HepG2 (cell line): ENCODE data around the gene TEF. TPM values are rescaled to one million over a fixed set of nuclear protein-coding genes. Genes with fewer than 3 reads are reported as not detected.
A peak's percentile ranks its signal among the peaks of the same experiment; 100 is the strongest.

Experiments used
- CAMTA2 ChIP-seq: sonication (generic); formaldehyde crosslinking; IDR thresholded peaks from 2 replicates; pipeline ENCODE4 v1.4.0; 2020; ENCODE audit warnings: mild to moderate bottlenecking, missing genetic modification reagents, borderline replicate concordance
- EHMT2 ChIP-seq: fragments of 200-600 bp; sonication (generic); IDR thresholded peaks from 2 replicates; pipeline ENCODE4 v1.7.0; 2017; ENCODE audit warnings: antibody characterized with exemption, low read depth, low read length, borderline replicate concordance
- FOXA1 ChIP-seq, 2 experiments: fragments of 450-650 bp in 1 of 2; sonication (generic) in 1 of 2; formaldehyde crosslinking in 1 of 2; IDR thresholded peaks; 2 replicates each; pipeline versions ENCODE4 v1.4.0 to v1.6.1; 2016 to 2020; ENCODE audit warnings: missing genetic modification reagents in 1 of 2
- HHEX ChIP-seq: IDR thresholded peaks from 2 replicates; pipeline ENCODE4 v1.6.1; 2016; ENCODE audit warnings: control low read depth
- HNF1A ChIP-seq, 2 experiments: sonication (generic) in 1 of 2; formaldehyde crosslinking in 1 of 2; IDR thresholded peaks; 2 replicates each; pipeline versions ENCODE4 v1.4.0 to v1.6.1; 2016 to 2020; ENCODE audit warnings: borderline replicate concordance in 1 of 2, low read depth in 1 of 2, mild to moderate bottlenecking in 1 of 2, missing genetic modification reagents in 1 of 2
- JARID2 ChIP-seq: sonication (generic); formaldehyde crosslinking; IDR thresholded peaks from 2 replicates; pipeline ENCODE4 v1.8.1; 2023; ENCODE audit warnings: missing genetic modification reagents, inconsistent platforms; ENCODE audit not compliant: insufficient replicate concordance
- KDM1A ChIP-seq: IDR thresholded peaks from 2 replicates; pipeline ENCODE4 v1.6.1; 2016; ENCODE audit warnings: missing compliant biosample characterization
- KDM2A ChIP-seq: sonication (generic); formaldehyde crosslinking; IDR thresholded peaks from 2 replicates; pipeline ENCODE4 v1.4.0; 2020; ENCODE audit warnings: low read depth, missing genetic modification reagents, borderline replicate concordance
- MYC ChIP-seq: sonication (generic); formaldehyde crosslinking; IDR thresholded peaks from 2 replicates; pipeline ENCODE4 v1.9.0; 2021; ENCODE audit warnings: missing genetic modification reagents, borderline replicate concordance
- PBX3 ChIP-seq: sonication (generic); formaldehyde crosslinking; IDR thresholded peaks from 2 replicates; pipeline ENCODE4 v1.8.1; 2023; ENCODE audit warnings: missing genetic modification reagents, inconsistent platforms, borderline replicate concordance
- SOX6 ChIP-seq, 2 experiments: fragments of 450-650 bp in 1 of 2; sonication (generic) in 1 of 2; formaldehyde crosslinking in 1 of 2; IDR thresholded peaks; 2 replicates each; pipeline versions ENCODE4 v1.4.0 to v1.6.1; 2017 to 2020; ENCODE audit warnings: antibody characterized with exemption in 1 of 2, mild to moderate bottlenecking in 1 of 2, missing genetic modification reagents in 1 of 2
- THRA ChIP-seq: sonication (generic); formaldehyde crosslinking; IDR thresholded peaks from 2 replicates; pipeline ENCODE4 v1.4.0; 2020; ENCODE audit warnings: missing genetic modification reagents, borderline replicate concordance
- ZBTB1 ChIP-seq: sonication (generic); formaldehyde crosslinking; IDR thresholded peaks from 2 replicates; pipeline ENCODE4 v1.4.0; 2020; ENCODE audit warnings: missing genetic modification reagents, borderline replicate concordance
- ZMAT5 ChIP-seq: sonication (generic); formaldehyde crosslinking; IDR thresholded peaks from 2 replicates; pipeline ENCODE4 v1.5.0; 2020; ENCODE audit warnings: mild to moderate bottlenecking, low read depth, missing genetic modification reagents, borderline replicate concordance
- ZNF710 ChIP-seq: sonication (generic); formaldehyde crosslinking; IDR thresholded peaks from 2 replicates; pipeline ENCODE4 v1.5.0; 2020; ENCODE audit warnings: mild to moderate bottlenecking, missing genetic modification reagents, borderline replicate concordance
- polyA plus RNA-seq, 8 experiments: library from polyadenylated mRNA; depleted of rRNA in 3 of 8; stranded (reverse) in 7 of 8; unstranded in 1 of 8; fragments of >200 nt; fragmentation: Illumina TruSeq in 4 of 8; extraction: Trizol in 4 of 8; gene quantifications; 2 replicates each; pipeline versions ENCODE4 v1.2.1 to v1.2.3, GENCODE V29; 2011 to 2016; ENCODE audit warnings: low read depth in 4 of 8, missing spikeins in 1 of 8, mixed read lengths in 1 of 8; ENCODE audit not compliant: insufficient read depth in 1 of 8
- total RNA-seq, 5 experiments: library from RNA; depleted of rRNA; stranded (reverse); fragments of >200 nt; fragmentation: Illumina TruSeq; extraction: Trizol; gene quantifications; 2 replicates each; pipeline ENCODE4 v1.2.3, GENCODE V29; 2016; ENCODE audit warnings: low read depth in 1 of 5

Gene TEF
- total and polyA plus RNA-seq, 2 of the 13 experiments (the other 11 are each of a cell fraction or from before 2014, with no cell fraction given) = 7.6 to 11.2 TPM

GRCh38 chr22:41397143-41397811, 15.5 kb downstream of the TEF start (continued):
- TF ChIP-seq HNF1A (IDR thresholded peaks at IDR 0.05; ENCODE audit: low read depth) (no peak), HNF1A (CRISPR knock-in tag; IDR thresholded peaks at IDR 0.05; ENCODE audit: borderline replicate concordance) (peak; percentile 33; the same call in 1 of the 2 replicates), MYC (peak; percentile 30; the same call in 1 of the 2 replicates), SOX6 (IDR thresholded peaks at IDR 0.05) (no peak), SOX6 (CRISPR knock-in tag; IDR thresholded peaks at IDR 0.05) (peak; percentile 83), CAMTA2 (CRISPR knock-in tag) (no peak), KDM2A (peak; percentile 39; the same call in 1 of the 2 replicates), KDM1A (CRISPR knock-in tag) (no peak), JARID2 (CRISPR knock-in tag) (no peak), FOXA1 (IDR thresholded peaks at IDR 0.05) (0 out of 2 replicates have a peak, but pooled peaks have one; percentile 35), FOXA1 (CRISPR knock-in tag; IDR thresholded peaks at IDR 0.05) (peak; percentile 92), ZBTB1 (CRISPR knock-in tag) (no peak), EHMT2 (no peak), HHEX (CRISPR knock-in tag) (no peak), ZNF710 (CRISPR knock-in tag) (no peak; the same call in 1 of the 2 replicates), PBX3 (no peak), THRA (CRISPR knock-in tag) (peak; percentile 95), ZMAT5 (CRISPR knock-in tag) (no peak)
